D721Med (cell line): ENCODE results near the gene FDXR.

Experiments used
- DNase-seq: peaks from one replicate; pipeline ENCODE4 v3.0.0; 2011; ENCODE audit warnings: low spot score; ENCODE audit not compliant: insufficient read length
- FAIRE-seq: peaks from 2 replicates; lab custom pipeline; 2011; peaks lifted over from hg19 to GRCh38; lab: Jason Lieb, UNC
- CTCF ChIP-seq: IDR thresholded peaks from 2 replicates; pipeline ENCODE4 v1.5.1; 2012; ENCODE audit warnings: mild to moderate bottlenecking, control low read depth; ENCODE audit not compliant: insufficient read depth; ENCODE audit errors: missing control alignments

FDXR gene

GRCh38 chr17:74831444-74832146 is 41.2 kb downstream of the FDXR start:
- DNase-seq (no peak), FAIRE-seq (no peak)
- TF ChIP-seq CTCF = no peak

GRCh38 chr17:74830861-74831260 is 41.9 kb downstream of the FDXR start:
- no peak for TF ChIP-seq CTCF
- FAIRE-seq = no peak
- no peak for DNase-seq

GRCh38 chr17:74827800-74828199 is 45.0 kb downstream of the FDXR start:
- no peak for FAIRE-seq
- no peak for DNase-seq
- no peak for TF ChIP-seq CTCF

GRCh38 chr17:74825952-74826719 is 46.7 kb downstream of the FDXR start:
- FAIRE-seq = no peak
- peak; percentile 55 for DNase-seq
- no peak for TF ChIP-seq CTCF

- FAIRE-seq (no peak), DNase-seq (no peak)
- TF ChIP-seq CTCF = no peak
Measured at GRCh38 chr17:74824961-74825627, 47.7 kb downstream of the FDXR start.

GRCh38 chr17:74822939-74823367 is 49.8 kb downstream of the FDXR start:
- no peak for DNase-seq
- no peak for FAIRE-seq
- TF ChIP-seq CTCF = no peak
